GM18517 (cell line): Measurements from ENCODE around the gene ABCD1.
A peak's percentile ranks its signal among the peaks of the same experiment; 100 is the strongest.
"Not testable (repeated sequence)": the region's sequence is repeated elsewhere in the genome, so short reads cannot be mapped to it uniquely, and the experiment has no call there.

ENCODE experiments used
- ATAC-seq: cut with Tn5 transposase; IDR thresholded peaks from one replicate; pipeline ENCODE4 v1.9.1; 2021; ENCODE audit warnings: mild to moderate bottlenecking, moderate library complexity; ENCODE audit not compliant: unreplicated experiment

Gene ABCD1

DNA sequence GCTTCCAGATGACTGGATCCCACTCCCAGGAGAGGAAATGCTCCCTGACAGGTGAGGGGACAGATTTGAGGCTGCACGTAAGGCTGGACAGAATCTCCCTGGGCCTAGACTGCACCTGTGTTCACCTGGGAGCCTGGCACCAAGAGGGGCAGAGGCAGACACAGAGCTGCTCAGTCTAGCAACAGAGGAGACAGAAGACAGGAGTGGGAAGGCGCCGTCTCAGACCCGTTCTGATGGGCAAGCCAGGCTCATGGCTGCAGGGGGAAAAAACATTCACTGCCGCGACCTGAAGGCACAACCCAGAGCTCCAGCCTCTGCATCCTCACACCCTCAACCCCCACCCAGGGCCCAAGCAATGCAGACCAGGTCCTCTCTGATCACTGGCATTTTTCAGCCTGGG lies 17.2 kb upstream of the ABCD1 start:
- no peak for ATAC-seq

DNA sequence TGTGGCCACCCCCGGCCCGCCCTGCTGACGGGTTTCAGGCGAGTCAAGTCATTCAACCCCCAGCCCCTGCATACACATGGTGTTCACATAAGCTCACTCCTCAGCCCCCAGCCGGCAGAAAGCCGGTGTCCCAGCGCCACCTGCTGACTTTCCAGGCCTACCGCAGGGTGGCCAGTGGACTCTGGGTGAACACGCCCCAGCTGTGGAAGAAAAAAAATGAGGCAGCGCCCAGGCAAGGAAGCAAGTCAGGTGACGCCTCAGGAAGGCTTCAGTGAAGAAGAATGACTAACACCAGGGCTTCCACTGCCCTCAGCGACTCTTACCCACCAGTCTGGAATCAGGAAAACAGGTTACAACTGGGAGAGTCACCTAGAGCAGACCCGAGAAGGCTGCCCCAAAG lies 16.2 kb upstream of the ABCD1 start:
- no peak for ATAC-seq

DNA sequence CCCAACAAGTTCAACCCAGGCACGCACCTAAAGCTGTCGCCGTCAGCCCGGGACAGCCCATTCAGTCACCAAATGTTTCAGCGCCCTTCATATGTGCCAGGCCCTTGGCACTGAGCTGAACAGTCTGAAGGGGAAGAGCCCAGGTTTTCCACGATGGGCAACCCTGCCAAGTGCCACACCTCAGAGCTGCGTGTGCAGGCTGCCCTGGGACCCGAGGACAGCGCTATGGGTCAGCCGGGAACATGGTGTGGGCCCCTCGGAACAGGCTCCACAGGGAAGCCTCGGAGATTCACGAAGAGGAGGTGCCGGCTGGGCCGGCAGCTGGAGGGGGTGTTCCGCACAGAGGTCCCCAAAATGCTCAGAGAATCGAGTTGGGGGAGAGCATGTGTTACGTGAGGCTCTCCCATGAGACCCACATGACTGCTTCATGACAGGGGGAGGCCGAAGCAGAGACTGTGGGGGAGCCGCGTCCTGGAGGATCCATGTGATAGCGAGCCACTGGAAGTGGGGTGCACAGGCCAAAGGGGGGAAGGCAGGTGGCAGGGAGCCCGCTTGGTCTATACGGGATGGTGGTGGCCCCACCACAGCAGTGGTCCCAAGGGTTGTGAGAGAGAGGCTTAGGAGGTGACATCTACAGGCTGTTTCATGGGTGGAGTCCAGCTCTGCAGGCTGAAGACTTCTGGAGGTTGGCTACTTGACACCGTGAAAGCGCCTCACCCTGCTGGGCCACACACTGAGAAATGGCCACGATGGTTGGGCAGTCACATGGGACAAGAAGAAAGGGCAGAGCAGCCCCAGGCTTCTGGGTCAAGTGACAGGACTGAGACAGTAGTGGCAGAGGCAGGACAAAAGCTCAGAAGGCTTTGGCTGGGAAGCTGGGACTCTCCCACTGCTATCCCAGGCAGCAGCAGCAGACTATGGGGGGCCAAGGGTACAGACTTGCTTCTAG lies 14.7 kb upstream of the ABCD1 start:
- no peak for ATAC-seq

DNA sequence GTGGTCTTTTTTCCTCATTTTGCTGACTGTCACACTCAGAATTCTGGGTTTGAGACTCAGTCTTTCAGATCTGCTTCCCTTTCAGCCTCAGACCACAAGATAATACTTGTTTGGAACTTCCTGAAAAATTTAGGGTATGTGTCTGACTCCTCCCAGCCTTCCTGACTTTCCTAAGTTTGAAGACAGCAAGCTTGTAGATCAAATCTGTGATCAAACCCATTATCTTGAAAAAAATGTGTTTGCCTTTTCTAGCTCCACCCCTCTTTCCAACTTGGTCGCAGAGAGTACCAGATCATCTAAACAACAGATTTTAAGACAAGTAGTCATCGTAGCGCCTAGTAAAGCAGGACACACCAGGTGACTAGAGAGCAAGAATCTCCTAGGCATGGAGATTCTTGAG lies 10.4 kb upstream of the ABCD1 start:
- no peak for ATAC-seq

DNA sequence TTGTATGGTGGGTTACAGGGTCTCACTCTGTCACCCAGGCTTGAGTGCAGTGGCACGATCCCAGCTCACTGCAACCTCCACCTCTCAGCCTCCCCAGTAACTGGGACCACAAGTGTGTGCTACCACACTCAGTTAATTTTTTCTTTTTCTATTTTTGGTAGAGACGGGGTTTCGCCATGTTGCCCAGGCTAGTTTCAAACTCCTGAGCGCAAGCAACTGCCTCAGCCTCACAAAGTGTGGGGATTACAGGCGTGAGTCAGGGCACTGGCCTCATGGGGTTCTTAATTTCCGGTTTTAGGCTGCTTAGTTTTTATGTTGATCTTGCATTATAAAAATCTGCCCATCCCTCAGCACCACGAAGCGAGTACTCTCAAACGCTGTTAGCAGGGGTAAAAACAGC lies 7.2 kb upstream of the ABCD1 start:
- no peak for ATAC-seq

DNA sequence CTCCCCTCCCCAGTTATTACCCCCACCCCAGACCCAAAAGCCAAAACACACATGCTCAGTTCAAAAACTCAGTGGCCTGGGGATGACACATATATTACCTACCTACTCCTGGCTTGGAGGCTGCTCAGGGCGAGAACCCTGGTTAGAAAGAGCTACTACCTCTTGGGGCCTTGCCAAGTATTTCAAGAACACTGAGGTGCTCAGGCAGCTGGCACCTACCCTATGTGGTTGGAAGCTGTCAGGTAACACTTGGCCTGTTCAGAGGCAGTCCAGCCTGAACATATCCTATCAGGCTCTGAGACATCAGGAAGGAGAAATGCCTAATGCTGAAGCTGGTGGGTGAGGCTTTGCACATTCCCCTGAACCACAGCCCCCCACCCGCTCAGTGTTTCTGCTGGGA lies 5.4 kb upstream of the ABCD1 start:
- no peak for ATAC-seq

DNA sequence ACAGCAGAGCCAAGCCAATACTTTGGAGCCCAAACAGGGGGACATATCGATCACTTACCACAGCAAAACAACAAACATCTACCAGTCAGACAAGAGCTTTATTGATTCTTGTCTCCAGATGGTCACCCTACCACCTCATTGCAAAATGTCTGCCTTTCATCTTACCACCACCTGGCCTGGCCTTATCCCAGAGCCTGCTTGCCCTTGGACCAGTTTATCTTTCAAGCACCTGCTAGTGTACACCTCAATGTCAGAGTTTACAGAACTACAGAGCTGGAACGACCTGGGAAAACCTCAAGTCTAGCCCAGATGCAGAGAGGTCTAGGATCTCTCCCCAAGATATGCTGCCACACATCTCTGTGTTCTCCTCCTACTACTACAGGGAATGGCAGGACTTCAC lies 5.0 kb upstream of the ABCD1 start:
- ATAC-seq: no peak

DNA sequence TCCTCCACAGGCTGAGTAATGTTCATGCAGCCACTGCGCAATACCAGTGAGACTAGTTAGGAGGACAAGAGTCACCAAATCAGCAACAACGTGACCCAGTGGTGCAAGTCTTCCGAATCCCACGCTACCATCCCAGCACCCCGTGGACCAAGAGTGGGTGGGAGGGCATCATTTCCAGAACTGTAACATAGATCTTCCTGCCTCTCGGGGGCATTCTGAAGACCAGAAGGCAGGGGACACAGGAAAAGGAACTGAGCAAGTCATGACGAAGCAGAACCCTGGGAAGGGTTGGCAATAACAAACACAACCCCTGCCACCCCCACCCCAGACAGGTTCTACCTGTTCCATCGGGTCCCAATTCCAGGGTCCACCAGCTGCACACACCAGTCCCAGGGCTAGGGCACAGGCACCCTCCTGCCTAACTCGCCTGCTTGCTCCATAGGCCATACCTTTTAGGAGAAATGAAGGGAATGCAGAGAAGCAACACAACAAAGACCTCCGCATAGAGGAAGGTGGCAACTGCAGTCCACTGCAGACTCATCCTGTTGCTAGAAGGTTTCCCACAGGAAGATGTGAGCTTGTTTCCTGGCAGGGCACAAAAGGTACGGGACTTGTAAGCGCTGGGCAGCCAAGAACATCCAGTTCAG lies 1.8 kb upstream of the ABCD1 start:
- ATAC-seq: no peak

DNA sequence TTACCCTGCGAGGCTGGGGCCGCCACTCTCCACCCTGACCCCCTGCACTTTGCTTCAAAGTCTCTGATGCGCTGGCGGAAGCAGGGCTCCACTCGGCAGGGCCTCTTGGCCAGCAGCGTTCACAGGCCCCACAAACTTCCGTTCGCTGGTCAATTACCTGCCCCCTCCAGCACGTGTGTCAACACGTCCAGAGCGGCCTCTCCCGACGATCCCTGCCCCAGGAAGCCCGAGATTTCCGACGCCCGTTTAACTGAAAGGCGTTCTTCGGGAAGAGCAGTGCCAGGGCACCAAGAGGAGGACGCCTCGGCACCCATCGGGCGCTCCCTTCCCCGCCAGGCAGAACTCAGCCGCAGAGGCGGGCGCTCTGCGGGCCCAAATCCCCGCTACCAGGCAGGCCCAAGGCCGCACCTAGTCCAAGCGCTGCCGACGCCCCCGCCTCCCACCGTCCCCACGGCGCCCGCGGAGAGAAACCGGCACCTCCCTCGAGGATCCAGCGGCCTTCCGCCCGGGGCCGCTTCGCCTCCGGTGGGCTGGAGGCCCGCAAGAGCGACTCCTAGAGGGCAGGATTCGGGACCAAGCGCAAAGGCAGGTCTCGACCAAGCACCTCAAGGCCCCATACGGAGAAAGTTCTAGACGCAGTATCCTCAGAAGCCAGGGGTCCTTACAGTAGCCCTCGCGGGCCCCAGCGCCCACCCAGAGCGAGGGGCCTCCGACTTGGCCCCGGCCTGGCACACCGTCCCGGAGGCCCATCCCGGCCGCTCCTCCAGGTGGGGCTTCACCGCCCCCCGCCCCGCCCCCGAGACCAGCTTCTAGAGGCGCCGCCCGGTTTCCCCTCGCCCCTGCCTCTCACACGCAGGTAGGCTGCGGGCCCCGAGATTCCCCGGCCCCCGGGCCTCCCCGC lies 1.1 kb upstream of the ABCD1 start:
- ATAC-seq: peak; percentile 38

DNA sequence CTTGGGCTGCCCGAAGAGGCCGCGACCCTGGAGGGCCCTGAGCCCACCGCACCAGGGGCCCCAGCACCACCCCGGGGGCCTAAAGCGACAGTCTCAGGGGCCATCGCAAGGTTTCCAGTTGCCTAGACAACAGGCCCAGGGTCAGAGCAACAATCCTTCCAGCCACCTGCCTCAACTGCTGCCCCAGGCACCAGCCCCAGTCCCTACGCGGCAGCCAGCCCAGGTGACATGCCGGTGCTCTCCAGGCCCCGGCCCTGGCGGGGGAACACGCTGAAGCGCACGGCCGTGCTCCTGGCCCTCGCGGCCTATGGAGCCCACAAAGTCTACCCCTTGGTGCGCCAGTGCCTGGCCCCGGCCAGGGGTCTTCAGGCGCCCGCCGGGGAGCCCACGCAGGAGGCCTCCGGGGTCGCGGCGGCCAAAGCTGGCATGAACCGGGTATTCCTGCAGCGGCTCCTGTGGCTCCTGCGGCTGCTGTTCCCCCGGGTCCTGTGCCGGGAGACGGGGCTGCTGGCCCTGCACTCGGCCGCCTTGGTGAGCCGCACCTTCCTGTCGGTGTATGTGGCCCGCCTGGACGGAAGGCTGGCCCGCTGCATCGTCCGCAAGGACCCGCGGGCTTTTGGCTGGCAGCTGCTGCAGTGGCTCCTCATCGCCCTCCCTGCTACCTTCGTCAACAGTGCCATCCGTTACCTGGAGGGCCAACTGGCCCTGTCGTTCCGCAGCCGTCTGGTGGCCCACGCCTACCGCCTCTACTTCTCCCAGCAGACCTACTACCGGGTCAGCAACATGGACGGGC lies 579 bp downstream of the ABCD1 start:
- ATAC-seq: peak; percentile 6

DNA sequence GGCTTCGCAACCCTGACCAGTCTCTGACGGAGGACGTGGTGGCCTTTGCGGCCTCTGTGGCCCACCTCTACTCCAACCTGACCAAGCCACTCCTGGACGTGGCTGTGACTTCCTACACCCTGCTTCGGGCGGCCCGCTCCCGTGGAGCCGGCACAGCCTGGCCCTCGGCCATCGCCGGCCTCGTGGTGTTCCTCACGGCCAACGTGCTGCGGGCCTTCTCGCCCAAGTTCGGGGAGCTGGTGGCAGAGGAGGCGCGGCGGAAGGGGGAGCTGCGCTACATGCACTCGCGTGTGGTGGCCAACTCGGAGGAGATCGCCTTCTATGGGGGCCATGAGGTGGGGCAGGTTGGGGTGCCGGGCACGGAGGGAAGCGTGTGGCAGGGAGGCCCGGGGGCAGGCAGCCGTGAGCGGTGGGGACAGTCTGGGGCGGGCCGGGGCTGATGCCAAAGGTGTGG lies 1.2 kb downstream of the ABCD1 start:
- ATAC-seq: no peak

DNA sequence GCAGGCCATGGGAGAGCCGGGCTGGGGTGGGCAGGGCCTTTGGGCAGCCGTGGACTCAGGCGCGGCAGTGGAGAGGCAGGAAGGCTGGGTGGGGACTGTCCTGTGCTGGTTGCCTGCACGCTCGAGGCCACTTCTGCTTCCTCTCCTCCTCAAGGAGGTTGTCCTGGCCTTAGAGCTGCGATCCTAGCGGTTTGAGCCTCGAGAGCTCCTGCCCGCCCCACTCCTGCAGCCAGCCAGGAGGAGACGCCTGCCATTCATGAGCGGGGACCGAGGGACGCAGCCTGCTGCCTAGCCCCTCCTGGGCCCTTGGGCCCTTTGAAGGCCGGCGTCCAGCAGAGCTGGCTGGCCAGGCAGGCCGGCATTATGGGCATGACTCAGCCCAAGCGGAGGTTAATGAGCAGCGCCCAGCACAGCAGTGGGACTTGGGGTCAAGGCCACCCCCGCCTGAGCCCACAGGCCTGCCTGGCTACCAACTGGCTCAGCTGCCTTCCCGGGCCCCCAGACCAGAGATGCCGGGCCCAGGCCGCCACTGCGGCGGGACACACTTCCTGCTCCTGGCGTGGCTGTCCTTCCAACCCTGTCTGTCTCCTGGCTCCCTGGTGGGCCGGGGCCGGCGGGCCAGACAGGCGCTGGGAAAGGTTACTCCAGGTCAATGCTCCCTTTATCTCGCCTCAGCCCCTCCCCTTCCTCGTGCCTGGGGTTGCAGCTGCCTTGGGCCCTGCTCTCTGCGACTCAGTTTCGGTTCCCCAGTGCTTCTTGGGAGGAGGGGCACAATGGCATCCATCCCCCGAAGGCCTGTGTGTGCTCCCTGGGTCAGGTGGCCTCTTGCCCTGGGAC lies 1.8 kb downstream of the ABCD1 start:
- ATAC-seq: peak; percentile 55

DNA sequence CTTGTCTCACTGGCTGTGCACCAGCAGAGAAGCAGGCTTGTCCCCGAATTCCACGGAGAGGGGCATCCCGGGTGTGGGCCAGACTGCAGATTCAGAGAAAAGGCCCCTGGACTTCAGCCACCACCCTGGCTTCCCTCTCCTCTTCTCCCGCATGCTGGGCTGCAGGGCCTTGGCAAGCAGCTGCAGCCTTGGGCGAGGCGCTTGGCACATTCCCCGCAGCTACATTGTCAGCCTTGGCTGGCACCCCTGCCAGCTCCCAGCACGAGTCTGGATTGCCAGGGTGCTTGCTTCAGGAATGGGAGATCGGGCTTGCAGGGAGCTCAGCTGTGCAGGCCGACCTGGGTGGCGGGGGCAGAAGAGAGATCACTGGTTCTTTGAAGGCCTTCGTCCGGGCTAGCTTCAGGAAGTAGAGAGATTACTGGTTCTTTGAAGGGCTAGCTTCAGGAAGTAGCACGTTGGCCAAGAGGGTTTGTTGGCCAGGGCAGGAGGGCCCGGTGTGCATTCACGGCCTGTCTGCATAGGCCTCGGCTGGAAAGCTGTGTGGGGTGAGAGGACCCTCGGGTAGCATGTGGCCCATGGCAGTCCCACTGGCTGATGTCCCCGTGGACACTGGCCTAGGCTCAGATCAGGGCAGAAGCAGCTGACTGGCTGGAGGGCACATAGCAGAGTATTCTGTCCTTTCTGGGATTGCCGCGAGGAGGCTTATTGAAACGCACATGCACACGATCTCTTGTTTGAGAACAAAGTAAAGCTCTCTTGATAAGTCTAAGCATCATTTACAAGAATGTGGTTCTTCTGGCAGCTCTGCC lies 2.7 kb downstream of the ABCD1 start:
- no peak for ATAC-seq

DNA sequence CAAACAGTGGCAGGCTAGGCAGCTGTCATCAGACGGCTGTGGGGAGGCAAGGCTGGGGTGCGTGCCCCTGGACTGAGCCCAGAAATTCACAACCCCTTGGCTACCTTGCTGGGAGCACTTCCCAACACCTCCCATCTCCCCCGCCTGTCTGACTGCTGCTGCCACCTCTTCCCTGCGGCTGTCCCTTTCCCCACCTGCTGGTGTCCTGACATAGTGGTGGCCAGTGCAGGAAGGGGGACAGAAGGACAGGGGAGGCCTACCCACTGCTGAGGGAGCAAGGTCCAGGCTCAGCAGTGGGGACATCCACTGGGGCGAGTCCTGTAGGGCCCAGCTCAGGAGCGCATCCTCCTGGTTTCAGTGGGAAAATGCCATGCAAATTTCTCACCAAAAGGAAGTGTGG lies 3.4 kb downstream of the ABCD1 start:
- no peak for ATAC-seq

DNA sequence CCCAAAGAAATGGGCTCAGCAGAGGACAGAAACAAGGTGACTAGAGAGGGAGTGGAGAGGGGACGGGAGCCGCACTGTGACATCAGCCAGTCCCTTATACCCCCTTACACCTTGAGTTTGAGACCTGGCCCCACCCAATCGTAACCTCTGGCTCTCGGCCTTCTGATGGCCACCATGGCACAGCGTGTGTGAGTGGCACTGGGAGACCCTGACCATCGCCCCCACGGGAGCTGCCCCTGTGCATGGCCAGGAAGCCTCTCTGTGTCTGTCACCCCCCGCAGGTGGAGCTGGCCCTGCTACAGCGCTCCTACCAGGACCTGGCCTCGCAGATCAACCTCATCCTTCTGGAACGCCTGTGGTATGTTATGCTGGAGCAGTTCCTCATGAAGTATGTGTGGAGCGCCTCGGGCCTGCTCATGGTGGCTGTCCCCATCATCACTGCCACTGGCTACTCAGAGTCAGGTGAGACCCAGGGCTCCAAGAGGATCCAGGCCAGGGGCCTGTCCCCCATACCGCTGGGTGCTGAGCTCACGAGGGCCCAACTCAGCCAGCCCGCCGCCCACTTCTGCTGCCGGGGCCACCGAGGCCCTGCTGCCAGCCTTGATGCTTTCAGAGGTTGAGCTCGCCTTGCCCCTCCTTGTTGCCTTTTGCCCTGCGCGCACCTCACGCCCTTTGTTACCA lies 4.4 kb downstream of the ABCD1 start:
- ATAC-seq: no peak

DNA sequence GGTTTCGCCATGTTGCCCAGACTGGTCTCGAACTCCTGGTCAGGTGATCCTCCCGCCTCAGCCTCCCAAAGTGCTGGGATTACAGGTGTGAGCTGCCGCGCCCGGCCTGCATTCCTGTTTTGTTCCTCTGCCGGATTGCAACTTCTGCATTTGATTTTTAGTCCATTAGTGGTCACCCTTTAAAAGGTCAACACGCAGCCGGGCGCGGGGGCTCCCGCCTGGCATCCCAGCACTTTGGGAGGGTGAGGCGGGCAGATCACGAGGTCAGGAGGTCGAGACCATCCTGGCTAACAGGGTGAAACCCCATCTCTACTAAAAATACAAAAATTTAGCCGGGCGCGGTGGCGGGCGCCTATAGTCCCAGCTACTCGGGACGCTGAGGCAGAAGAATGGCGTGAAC lies 5.5 kb downstream of the ABCD1 start:
- ATAC-seq: not testable (repeated sequence)

DNA sequence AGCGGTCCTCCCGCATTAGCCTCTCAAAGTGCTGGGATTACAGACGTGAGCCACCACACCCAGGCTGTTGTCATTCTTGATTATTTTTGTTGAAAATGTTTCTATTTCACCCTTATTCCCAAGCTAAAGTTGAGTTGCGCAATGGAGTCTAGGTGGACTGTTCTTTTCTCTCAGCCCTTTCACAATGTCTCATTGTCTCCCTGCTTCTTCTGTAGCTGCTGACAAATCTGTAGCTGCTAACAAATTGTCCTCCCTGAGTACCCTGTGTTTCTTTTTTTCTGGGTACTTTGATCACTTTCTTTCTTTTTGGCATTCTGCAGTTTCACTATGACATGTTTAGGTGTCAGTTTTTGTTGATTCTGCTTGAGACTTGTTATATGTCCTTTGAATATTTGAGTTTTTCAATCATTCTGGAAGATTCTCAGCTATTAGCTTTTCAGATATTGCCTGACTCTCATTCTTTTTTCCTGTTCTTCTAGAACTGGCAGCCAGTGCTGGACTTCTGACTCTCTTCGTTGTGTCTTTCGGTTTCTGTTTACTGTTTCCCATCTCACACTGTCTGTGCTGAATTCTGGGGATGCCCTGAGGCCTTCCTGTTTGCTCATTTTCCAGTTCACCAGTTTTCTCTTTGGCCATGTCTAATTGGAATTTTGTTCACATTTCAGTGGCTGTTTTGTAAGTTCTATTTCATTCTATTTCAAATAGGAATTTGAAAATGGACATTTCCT lies 6.6 kb downstream of the ABCD1 start:
- no peak for ATAC-seq

DNA sequence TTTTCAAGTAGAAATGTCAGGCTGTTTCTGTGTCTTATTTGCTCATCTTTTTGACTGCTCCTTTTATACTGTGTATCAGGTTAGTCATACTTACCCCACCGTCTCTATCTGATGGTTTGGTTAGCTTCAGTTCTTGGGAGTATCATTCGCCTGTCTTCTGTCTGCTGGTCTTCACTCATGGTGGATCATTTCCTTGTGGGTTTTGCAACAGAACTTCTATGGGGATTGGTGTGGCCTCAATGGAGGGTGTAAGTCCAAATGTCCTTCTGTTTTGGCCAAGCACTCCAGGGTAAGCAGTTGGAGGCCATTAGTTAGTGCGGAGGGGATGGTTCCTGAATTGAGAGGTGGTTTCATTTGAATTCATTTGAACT lies 7.2 kb downstream of the ABCD1 start:
- ATAC-seq: no peak
